HepG2 (cell line): ENCODE results near the gene BPIFB4. TPM values are rescaled to one million over a fixed set of nuclear protein-coding genes. Genes with fewer than 3 reads are reported as not detected.
A peak's percentile ranks its signal among the peaks of the same experiment; 100 is the strongest.

ENCODE experiments used
- AHDC1 ChIP-seq: sonication (generic); formaldehyde crosslinking; IDR thresholded peaks from 2 replicates; pipeline ENCODE4 v1.5.1; 2020; ENCODE audit warnings: mild to moderate bottlenecking, missing genetic modification reagents, borderline replicate concordance
- ARNTL ChIP-seq: sonication (generic); formaldehyde crosslinking; IDR thresholded peaks from 2 replicates; pipeline ENCODE4 v1.4.0; 2020; ENCODE audit warnings: mild to moderate bottlenecking, missing genetic modification reagents
- CBX5 ChIP-seq: sonication (generic); formaldehyde crosslinking; IDR thresholded peaks from 2 replicates; pipeline ENCODE4 v1.4.0; 2020; ENCODE audit warnings: missing genetic modification reagents, borderline replicate concordance
- GATA4 ChIP-seq: sonication (generic); IDR thresholded peaks from 2 replicates; pipeline ENCODE4 v1.6.1; 2016; ENCODE audit warnings: antibody characterized with exemption, low read depth, borderline replicate concordance
- GATAD1 ChIP-seq: IDR thresholded peaks from 2 replicates; pipeline ENCODE4 v1.6.1; 2016; ENCODE audit warnings: missing genetic modification reagents, missing compliant biosample characterization
- HOXA3 ChIP-seq: sonication (generic); formaldehyde crosslinking; IDR thresholded peaks from 2 replicates; pipeline ENCODE4 v1.5.0; 2020; ENCODE audit warnings: missing genetic modification reagents
- KDM3A ChIP-seq: IDR thresholded peaks from 2 replicates; pipeline ENCODE4 v1.6.1; 2018; ENCODE audit warnings: low read depth, missing compliant biosample characterization
- MED1 ChIP-seq: sonication (generic); formaldehyde crosslinking; IDR thresholded peaks from 2 replicates; pipeline ENCODE4 v1.4.0; 2020; ENCODE audit warnings: missing genetic modification reagents
- MIXL1 ChIP-seq: IDR thresholded peaks from 2 replicates; pipeline ENCODE4 v1.6.1; 2016
- RCOR2 ChIP-seq: IDR thresholded peaks from 2 replicates; pipeline ENCODE4 v1.6.1; 2016; ENCODE audit warnings: missing biosample characterization, missing genetic modification reagents
- SALL1 ChIP-seq: sonication (generic); formaldehyde crosslinking; IDR thresholded peaks from 2 replicates; pipeline ENCODE4 v1.8.0; 2022; ENCODE audit warnings: mild to moderate bottlenecking, missing genetic modification reagents
- SOX13 ChIP-seq, 3 experiments: fragments of 450-650 bp in 1 of 3; sonication (generic) in 1 of 3; formaldehyde crosslinking in 1 of 3; IDR thresholded peaks in 2 of 3; conservative IDR thresholded peaks in 1 of 3; 2 replicates each; pipeline versions ENCODE4 v1.5.0 to v1.6.1; 2016 to 2020; ENCODE audit warnings: antibody characterized with exemption in 1 of 3, mild to moderate bottlenecking in 1 of 3, missing compliant biosample characterization in 1 of 3, missing genetic modification reagents in 1 of 3, moderate library complexity in 1 of 3
- TBX2 ChIP-seq: sonication (generic); formaldehyde crosslinking; IDR thresholded peaks from 2 replicates; pipeline ENCODE4 v1.5.0; 2020; ENCODE audit warnings: missing genetic modification reagents, mild to moderate bottlenecking, borderline replicate concordance
- THAP11 ChIP-seq: IDR thresholded peaks from 2 replicates; pipeline ENCODE4 v1.6.1; 2016; ENCODE audit warnings: missing biosample characterization, missing genetic modification reagents
- ZBTB20 ChIP-seq: sonication (generic); formaldehyde crosslinking; IDR thresholded peaks from 2 replicates; pipeline ENCODE4 v1.8.1; 2023; ENCODE audit warnings: missing genetic modification reagents, low read depth, mild to moderate bottlenecking, borderline replicate concordance
- ZNF12 ChIP-seq: sonication (generic); formaldehyde crosslinking; IDR thresholded peaks from 2 replicates; pipeline ENCODE4 v1.5.0; 2020; ENCODE audit warnings: missing genetic modification reagents
- ZNF746 ChIP-seq: sonication (generic); formaldehyde crosslinking; IDR thresholded peaks from 2 replicates; pipeline ENCODE4 v1.8.0; 2022; ENCODE audit warnings: mild to moderate bottlenecking, missing genetic modification reagents
- ZNF75D ChIP-seq: sonication (generic); formaldehyde crosslinking; IDR thresholded peaks from 2 replicates; pipeline ENCODE4 v1.8.1; 2023; ENCODE audit warnings: missing genetic modification reagents, mild to moderate bottlenecking, borderline replicate concordance
- polyA plus RNA-seq, 8 experiments: library from polyadenylated mRNA; depleted of rRNA in 3 of 8; stranded (reverse) in 7 of 8; unstranded in 1 of 8; fragments of >200 nt; fragmentation: Illumina TruSeq in 4 of 8; extraction: Trizol in 4 of 8; gene quantifications; 2 replicates each; pipeline versions ENCODE4 v1.2.1 to v1.2.3, GENCODE V29; 2011 to 2016; ENCODE audit warnings: low read depth in 4 of 8, missing spikeins in 1 of 8, mixed read lengths in 1 of 8; ENCODE audit not compliant: insufficient read depth in 1 of 8
- total RNA-seq, 5 experiments: library from RNA; depleted of rRNA; stranded (reverse); fragments of >200 nt; fragmentation: Illumina TruSeq; extraction: Trizol; gene quantifications; 2 replicates each; pipeline ENCODE4 v1.2.3, GENCODE V29; 2016; ENCODE audit warnings: low read depth in 1 of 5
- TF ChIP-seq, protein P1 (sequence below): sonication (generic); formaldehyde crosslinking; IDR thresholded peaks from 2 replicates; pipeline ENCODE4 v1.4.0; 2020; ENCODE audit warnings: missing genetic modification reagents, borderline replicate concordance

BPIFB4 gene
- total and polyA plus RNA-seq, 2 of the 13 experiments (the other 11 are each of a cell fraction or from before 2014, with no cell fraction given): 0.09 TPM; not detected in 1

GRCh38 chr20:33106058-33106620 lies 26.7 kb downstream of the BPIFB4 start (continued):
- peak; percentile 72; the same call in 1 of the 2 replicates for TF ChIP-seq AHDC1 (CRISPR knock-in tag)
- TF ChIP-seq TBX2 (CRISPR knock-in tag): peak; percentile 83; the same call in 1 of the 2 replicates
- peak; percentile 64 for TF ChIP-seq RCOR2 (CRISPR knock-in tag)
- TF ChIP-seq ZNF746 (CRISPR knock-in tag): 0 out of 2 replicates have a peak, but pooled peaks have one; percentile 34
- peak; percentile 80; the same call in 1 of the 2 replicates for TF ChIP-seq ARNTL (CRISPR knock-in tag)
- TF ChIP-seq THAP11 (CRISPR knock-in tag): peak; percentile 60; the same call in 1 of the 2 replicates
- TF ChIP-seq ZBTB20: 0 out of 2 replicates have a peak, but pooled peaks have one; percentile 18
- TF ChIP-seq ZNF12 (CRISPR knock-in tag): peak; percentile 46; the same call in 1 of the 2 replicates
- TF ChIP-seq MIXL1: peak; percentile 92
- TF ChIP-seq, protein P1, sequence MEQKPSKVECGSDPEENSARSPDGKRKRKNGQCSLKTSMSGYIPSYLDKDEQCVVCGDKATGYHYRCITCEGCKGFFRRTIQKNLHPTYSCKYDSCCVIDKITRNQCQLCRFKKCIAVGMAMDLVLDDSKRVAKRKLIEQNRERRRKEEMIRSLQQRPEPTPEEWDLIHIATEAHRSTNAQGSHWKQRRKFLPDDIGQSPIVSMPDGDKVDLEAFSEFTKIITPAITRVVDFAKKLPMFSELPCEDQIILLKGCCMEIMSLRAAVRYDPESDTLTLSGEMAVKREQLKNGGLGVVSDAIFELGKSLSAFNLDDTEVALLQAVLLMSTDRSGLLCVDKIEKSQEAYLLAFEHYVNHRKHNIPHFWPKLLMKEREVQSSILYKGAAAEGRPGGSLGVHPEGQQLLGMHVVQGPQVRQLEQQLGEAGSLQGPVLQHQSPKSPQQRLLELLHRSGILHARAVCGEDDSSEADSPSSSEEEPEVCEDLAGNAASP: peak; percentile 66; the same call in 1 of the 2 replicates
- TF ChIP-seq GATA4: 0 out of 2 replicates have a peak, but pooled peaks have one; percentile 28
- TF ChIP-seq HOXA3 (CRISPR knock-in tag): peak; percentile 55; the same call in 1 of the 2 replicates
- peak; percentile 71 for TF ChIP-seq SALL1 (CRISPR knock-in tag)
- TF ChIP-seq KDM3A (CRISPR knock-in tag): 0 out of 2 replicates have a peak, but pooled peaks have one; percentile 27
- 0 out of 2 replicates have a peak, but pooled peaks have one; percentile 47 for TF ChIP-seq ZNF75D (CRISPR knock-in tag)
- peak; percentile 26; the same call in 1 of the 2 replicates for TF ChIP-seq CBX5 (CRISPR knock-in tag)
- peak; percentile 42; the same call in 1 of the 2 replicates for TF ChIP-seq GATAD1
- TF ChIP-seq SOX13 (IDR thresholded peaks at IDR 0.05): peak; percentile 54; the same call in 1 of the 2 replicates
- TF ChIP-seq SOX13 (CRISPR knock-in tag; conservative IDR thresholded peaks at IDR 0.05 in 1 of 2, IDR thresholded peaks at IDR 0.05 in 1 of 2): peak in 1 of 2 experiments; percentile 80; a peak in 2 of 4 replicates
- peak; percentile 56; the same call in 1 of the 2 replicates for TF ChIP-seq MED1 (CRISPR knock-in tag)
